Gastroesophageal sphincter (tissue), 3 donors: ENCODE measurements around the gene SAMD9.

Experiments
- EP300 ChIP-seq: sonication (generic); formaldehyde crosslinking; IDR thresholded peaks from one replicate; pipeline ENCODE4 v1.6.1; 2017; ENCODE audit warnings: antibody characterized with exemption, mild to moderate bottlenecking
- POLR2A ChIP-seq, 2 donors: fragments of 450-650 bp; IDR thresholded peaks; one replicate each; pipeline ENCODE4 v1.6.1; 2017; ENCODE audit warnings: antibody characterized with exemption in 2 of 2, mild to moderate bottlenecking in 2 of 2, moderate library complexity in 1 of 2
- POLR2AphosphoS5 ChIP-seq: sonication (generic); formaldehyde crosslinking; IDR thresholded peaks from one replicate; pipeline ENCODE4 v1.6.1; 2017; ENCODE audit warnings: antibody characterized with exemption
- TF ChIP-seq, protein P1 (sequence below), 4 experiments: fragments of 200-600 bp in 2 of 4; fragments of 450-650 bp in 2 of 4; sonication (generic) in 1 of 4; IDR thresholded peaks; one replicate each; pipeline ENCODE4 v1.5.1; 2017 to 2019; ENCODE audit warnings: antibody characterized with exemption in 4 of 4, mild to moderate bottlenecking in 2 of 4, moderate library complexity in 2 of 4

DNA sequence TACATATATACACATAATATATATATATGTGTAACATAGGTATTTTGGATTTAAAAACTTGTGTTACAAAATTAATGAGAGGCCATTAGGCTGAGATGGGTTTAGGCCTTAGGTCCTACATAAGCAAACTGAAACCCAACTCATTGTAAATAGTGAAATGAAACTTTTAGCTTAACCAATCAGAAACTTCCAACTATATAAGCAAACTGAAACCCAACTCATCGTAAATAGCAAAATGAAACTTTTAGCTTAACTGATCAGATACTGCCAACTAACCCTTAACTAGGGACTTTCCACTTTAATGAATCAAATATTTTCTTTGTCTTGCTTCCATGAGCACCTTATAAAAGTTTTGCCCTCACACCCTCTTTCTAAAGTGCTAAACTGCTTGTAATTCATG lies 47.7 kb upstream of the SAMD9 start:
- TF ChIP-seq POLR2AphosphoS5, result no peak
- TF ChIP-seq EP300, result no peak
- TF ChIP-seq, protein P1, sequence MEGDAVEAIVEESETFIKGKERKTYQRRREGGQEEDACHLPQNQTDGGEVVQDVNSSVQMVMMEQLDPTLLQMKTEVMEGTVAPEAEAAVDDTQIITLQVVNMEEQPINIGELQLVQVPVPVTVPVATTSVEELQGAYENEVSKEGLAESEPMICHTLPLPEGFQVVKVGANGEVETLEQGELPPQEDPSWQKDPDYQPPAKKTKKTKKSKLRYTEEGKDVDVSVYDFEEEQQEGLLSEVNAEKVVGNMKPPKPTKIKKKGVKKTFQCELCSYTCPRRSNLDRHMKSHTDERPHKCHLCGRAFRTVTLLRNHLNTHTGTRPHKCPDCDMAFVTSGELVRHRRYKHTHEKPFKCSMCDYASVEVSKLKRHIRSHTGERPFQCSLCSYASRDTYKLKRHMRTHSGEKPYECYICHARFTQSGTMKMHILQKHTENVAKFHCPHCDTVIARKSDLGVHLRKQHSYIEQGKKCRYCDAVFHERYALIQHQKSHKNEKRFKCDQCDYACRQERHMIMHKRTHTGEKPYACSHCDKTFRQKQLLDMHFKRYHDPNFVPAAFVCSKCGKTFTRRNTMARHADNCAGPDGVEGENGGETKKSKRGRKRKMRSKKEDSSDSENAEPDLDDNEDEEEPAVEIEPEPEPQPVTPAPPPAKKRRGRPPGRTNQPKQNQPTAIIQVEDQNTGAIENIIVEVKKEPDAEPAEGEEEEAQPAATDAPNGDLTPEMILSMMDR (IDR thresholded peaks at IDR 0.05), result no peak
- TF ChIP-seq POLR2A (IDR thresholded peaks at IDR 0.05), result no peak
